IPS DF 19.7 (cell line): ENCODE results near the gene RNF144A.
"Not testable (repeated sequence)": the region's sequence is repeated elsewhere in the genome, so short reads cannot be mapped to it uniquely, and the experiment has no call there.

Experiments used
- DNase-seq: peaks from one replicate; pipeline ENCODE4 v3.0.0-alpha.2; 2013; ENCODE audit warnings: low read depth, low spot score

Gene RNF144A

GRCh38 chr2:6971502-6971901 lies 54.3 kb downstream of the RNF144A start:
- DNase-seq = no peak

DNA sequence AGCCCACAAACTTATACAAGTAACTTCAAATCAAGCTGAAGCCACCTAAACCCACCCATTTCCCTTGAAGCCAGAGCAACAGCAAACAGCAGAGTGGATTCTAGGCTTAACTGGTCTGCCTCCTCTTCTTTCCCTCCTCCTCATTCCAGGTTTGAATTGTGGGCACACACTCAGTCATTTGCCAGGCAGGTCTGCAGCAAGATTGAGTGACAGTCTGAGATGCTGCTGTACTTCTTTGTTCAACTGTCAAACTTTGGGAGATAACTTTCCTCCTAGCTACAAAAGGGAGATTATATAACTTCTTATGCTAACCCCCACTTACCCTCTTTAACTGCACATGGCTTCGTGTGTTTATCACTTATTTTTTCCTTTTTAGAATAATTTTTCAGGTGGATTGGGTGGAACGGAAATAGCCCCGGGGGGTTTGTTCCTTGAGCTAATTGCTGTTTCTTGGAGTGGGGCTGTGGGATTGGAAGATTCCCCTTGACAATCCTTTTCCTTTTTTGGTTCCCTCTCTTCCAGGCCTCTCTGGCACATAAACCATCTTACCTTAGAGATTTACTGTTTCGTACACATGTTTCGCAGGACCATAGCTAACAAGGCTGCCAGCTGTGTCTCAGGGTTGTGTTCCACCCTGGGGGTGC lies 55.0 kb downstream of the RNF144A start:
- DNase-seq = no peak

DNA sequence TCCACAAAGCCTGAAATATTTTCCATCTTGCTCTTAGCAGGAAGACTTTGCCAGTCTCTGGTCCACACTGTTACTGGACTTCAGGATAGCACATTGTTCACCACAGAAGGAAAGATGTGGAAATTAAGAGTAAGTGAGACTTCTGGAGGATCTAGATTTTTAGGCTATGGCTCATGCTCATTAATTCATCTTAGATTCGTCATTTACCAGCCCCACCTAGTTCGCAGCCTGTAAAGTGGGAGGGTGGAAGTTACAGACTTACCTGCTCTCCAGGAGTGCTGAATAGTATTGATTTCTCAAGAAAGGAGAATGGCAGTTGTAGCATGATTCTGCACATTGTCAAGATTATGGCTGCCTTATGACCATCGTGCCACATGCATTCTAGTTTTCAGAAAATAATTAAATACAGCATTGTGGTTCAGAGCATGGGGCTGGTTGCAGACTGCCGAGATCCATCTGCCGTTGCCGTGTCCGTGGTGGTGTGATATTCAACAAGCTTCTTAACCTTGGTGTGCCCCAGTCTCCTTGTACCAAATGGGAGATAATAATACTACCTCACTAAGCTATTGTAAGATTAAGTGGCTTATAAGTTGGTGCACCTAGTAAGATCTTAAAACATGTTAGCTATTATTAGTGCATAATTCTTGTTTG lies 56.8 kb downstream of the RNF144A start:
- DNase-seq = no peak

DNA sequence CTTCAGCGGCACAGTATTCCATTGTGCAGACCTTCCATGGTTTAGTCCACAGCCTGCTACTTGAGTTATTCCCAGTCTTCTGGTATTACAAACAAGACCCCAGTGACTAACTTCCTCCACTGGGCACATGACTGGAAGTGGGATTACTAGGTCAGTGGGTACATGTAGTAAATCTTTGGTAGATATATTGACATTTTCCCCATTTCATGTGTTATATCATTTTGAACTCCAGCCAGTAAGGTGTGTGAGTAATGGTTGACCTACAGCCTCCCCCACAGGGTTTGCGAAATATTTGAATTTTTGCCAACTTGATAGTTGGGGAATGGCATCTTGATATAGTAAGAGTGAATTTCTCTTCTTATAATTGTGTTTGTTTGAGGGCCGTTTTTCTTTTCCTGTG lies 58.8 kb downstream of the RNF144A start:
- no peak for DNase-seq

DNA sequence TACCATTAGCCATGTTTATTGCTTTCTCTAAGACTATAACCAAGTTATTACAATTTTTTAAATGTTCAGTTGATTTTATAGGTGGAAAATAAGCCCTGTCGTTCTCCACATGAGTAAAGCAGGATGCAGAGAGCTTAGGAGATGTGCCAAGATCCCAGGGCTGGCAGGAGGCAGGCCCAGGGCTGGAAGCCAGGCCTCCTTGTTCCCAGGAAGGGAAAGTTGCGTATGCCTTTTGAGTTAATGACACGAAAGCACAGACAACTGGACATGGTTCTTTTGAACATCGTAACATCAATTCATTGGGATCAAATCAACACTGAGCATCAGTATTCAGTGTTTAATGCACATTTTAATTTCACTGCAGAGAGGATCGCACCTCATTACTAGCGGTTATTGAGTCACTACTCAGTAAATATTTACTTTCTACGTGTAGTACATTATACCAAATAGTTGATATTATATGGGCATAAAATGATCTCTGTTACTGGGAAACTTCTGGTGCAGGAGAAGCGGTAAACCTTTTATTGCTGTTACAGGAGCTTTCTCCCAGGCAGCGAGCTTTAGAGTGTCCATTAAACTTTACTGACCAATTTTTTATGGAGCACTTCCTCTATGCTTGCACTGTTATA lies 60.0 kb downstream of the RNF144A start:
- DNase-seq = no peak

DNA sequence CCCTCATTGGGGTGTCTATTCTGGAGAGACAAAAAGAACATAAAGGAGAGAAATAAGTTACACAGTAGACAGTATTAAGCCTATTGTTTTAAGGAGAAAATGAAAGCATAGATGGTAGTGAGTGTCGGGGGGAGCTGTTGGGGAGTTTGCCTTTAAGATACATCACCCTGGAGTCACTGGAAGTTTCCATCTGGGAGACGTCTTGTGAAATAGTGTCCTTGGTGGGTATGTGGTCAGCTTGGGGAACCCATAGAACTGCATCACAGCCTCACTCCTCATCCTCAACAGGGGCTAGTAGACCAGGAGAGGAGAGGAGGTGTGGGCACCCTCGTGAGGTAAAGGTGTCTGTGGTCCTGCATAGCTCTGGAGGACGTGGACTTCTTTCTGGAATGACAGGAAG lies 60.6 kb downstream of the RNF144A start:
- no peak for DNase-seq

GRCh38 chr2:6978991-6979390 lies 61.8 kb downstream of the RNF144A start:
- no peak for DNase-seq

DNA sequence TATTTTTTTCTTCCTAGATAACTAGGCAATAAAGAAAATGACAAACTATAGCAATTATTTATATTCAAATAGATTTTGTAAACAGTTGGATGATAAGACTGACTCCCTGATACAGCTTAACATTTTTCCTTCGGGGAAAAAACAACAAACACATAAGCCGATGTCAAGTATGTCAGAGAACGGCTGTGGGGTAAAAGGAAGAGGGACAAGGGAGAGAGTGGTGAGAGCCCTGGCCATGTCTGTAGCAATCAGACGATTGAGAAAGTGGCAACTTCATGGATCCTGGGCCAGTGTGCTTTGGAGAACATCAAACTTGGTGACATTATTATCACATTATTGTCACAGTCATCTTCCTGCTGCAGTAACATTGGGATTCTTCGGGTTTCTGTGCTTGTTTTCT lies 65.2 kb downstream of the RNF144A start:
- no peak for DNase-seq

DNA sequence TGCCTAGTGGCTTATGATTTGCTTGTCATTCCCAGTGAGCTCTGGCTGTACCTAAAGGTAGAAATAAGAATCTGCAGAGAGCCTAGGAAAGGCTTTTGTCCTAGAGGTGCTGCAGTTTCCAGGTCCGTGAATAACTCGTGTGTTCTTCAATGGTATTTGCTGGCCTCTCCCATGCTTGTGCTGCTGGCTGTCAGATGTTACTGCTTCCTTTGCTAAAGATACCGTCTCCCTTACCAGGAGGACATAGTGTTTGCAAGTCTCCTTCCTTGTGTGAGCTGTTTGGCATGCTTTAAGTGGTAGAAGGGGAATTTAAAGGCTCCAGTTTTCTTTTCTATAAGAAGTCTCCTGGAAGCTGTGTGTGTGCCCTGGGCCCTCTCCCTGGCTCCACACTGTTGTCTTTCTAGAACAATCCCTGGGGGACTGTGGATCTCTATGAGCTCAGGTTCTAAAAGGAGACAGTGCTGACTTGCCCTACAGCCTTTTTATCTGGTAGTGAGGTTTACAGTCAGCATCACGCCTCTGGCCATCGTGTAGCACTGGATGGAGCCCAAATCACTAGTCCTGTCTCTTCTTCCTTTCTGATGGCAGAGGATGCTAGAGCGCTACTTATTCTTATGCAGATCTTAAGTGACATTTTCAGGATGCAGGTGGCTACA lies 65.8 kb downstream of the RNF144A start:
- DNase-seq = no peak

GRCh38 chr2:6986301-6986911 lies 69.2 kb downstream of the RNF144A start:
- no peak for DNase-seq

GRCh38 chr2:6986912-6987361 lies 69.7 kb downstream of the RNF144A start:
- DNase-seq = no peak

- DNase-seq = no peak
Measured at GRCh38 chr2:6990871-6991270, 73.7 kb downstream of the RNF144A start.

GRCh38 chr2:6992794-6993228 lies 75.6 kb downstream of the RNF144A start:
- DNase-seq = no peak

GRCh38 chr2:6993229-6993640 lies 76.0 kb downstream of the RNF144A start:
- no peak for DNase-seq

DNA sequence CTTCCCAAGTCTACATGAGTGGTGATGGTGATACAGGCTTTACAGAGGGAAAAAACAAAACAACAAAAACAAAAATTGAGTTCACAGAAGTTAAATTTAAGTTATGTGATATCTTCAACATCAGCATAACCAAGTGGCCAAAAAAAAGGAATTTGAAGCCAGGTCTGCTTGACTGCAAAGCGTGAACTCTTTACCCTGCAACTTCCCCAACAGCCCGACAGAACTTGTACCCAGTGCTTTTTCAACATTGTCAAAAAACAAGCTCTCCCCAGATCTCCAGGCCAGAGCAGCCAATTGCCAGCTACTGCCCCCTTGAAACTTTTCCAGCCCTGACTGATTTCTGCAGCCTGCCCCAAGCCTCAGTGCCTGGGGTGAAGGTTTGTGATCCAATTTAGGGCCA lies 76.7 kb downstream of the RNF144A start:
- no peak for DNase-seq

DNA sequence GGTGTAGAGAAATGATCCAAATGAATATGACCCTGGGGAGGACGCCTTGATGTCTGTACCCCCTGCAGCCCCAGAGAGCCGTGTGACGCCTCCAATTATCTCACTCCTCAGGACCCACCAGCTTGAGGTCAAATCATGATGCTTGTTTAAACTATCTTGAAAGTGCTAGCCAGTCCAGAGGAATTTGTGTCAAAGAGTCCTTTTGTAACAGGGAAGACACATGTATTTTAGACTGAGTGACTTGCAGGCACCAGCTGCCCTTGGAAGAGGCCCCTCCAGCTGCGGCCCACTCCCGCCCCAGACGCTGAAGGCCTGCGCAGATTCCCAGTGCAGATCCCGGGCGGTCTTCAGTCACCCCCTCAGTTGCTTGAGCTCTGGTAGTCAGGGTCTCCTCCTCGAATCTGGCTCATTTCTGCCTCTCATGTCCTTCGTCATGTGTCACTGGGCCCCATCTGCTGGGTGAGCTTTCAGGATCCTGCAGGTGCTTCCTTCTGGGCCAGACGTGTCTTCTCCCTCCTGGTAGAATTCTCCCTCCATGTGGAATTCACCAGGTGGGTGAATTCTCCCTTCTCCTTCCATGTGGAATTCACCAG lies 77.4 kb downstream of the RNF144A start:
- DNase-seq = no peak

DNA sequence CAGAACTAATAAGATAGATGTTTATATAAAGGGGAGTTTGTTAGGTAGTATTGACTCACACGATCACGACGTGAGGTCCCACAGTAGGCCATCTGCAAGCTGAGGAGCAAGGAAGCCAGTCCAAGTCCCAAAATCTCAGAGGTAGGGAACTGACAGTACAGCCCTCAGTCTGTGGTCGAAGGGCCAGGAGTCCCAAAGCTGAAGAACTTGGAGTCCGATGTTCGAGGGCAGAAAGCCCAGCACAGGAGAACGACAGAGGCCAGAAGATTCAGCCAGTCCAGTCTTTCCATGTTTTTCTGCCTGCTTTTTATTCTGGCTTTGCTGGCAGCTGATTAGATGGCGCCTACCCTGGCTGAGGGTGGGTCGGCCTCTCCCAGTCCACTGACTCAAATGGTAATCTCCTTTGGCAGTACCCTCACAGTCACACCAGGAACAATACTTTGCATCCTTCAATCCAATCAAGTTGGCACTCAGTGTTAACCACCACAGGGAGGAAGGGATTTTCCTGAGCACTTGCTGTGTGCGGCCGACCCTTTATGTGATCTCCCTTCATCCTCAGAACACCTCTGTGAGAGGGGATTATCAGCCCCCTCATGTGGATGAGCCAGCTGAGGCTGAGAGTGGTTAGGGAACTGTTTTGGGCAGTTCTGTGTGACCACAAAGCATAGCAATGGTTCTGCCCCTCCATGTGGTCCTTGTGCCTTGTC lies 78.3 kb downstream of the RNF144A start:
- no peak for DNase-seq

DNA sequence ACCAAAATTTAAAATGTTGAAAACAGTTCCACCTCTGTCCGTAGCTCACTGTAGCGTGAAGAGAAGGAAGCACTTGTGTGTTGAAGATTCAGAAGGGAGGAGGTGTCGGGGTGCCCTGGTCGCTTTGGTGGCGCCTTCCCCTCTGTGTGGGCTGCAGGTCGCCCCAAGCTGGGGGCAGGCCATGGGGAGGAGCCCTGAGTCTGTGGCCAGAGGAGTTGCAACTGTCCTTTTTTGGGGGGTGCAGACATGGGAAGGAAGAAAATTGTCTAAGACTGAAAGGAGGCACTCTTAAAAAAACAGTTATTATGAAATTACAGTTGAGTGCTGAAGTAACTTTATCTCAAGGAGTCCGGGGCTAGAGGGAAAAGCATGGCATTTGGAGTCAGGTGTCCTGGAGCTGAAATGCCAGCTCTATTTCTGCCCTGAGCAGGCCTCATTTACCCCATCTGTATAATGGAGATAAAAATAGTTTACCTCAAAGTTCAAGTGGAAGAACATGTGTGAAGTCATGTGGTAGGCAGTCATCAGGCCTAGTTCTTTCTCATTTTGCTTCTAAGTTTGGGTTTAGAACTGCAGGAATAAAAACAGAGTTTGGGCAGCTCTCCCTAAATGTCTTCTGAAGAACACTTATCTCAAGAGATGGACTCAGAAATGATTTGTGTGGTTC lies 82.1 kb downstream of the RNF144A start:
- no peak for DNase-seq

- DNase-seq = not testable (repeated sequence)
Measured at GRCh38 chr2:7001395-7001794, 84.2 kb downstream of the RNF144A start.

GRCh38 chr2:7003895-7004294 lies 86.7 kb downstream of the RNF144A start:
- DNase-seq = no peak
